HG02852 (cell line): Measurements from ENCODE around the gene MICALL1.

Source experiments
- ATAC-seq: cut with Tn5 transposase; IDR thresholded peaks from one replicate; pipeline ENCODE4 v1.9.1; 2021; ENCODE audit warnings: mild to moderate bottlenecking, moderate library complexity; ENCODE audit not compliant: unreplicated experiment

MICALL1 gene

GRCh38 chr22:37982151-37982785, 76.2 kb downstream of the MICALL1 start:
- ATAC-seq: no peak

- no peak for ATAC-seq
Observed at GRCh38 chr22:37982938-37983859, 77.1 kb downstream of the MICALL1 start.

GRCh38 chr22:37983860-37984791, 78.0 kb downstream of the MICALL1 start, which contains the start of gene SOX10:
TSS of gene SOX10 (minus strand) at chr22:37984555. CDS start at chr22:37983784, 771 bp downstream.
- ATAC-seq: no peak

GRCh38 chr22:37985050-37985585, 79.0 kb downstream of the MICALL1 start:
- ATAC-seq: no peak

- no peak for ATAC-seq
Observed at GRCh38 chr22:37985751-37986281, 79.7 kb downstream of the MICALL1 start.

- ATAC-seq: no peak
Observed at GRCh38 chr22:37986371-37986770, 80.3 kb downstream of the MICALL1 start.

GRCh38 chr22:37989146-37990045, 83.3 kb downstream of the MICALL1 start:
- no peak for ATAC-seq

- ATAC-seq: no peak
Observed at GRCh38 chr22:37990301-37990700, 84.2 kb downstream of the MICALL1 start.

- ATAC-seq: no peak
Observed at GRCh38 chr22:37990862-37991261, 84.8 kb downstream of the MICALL1 start.

- ATAC-seq: no peak
Observed at GRCh38 chr22:37991731-37992442, 85.8 kb downstream of the MICALL1 start.
